SHP77 treated with DMSO at 0.1 percent for 48 hours (cell line): ENCODE measurements around the gene RBM20.
A peak's percentile ranks its signal among the peaks of the same experiment; 100 is the strongest.

Source experiments
- DNase-seq: peaks from one replicate; lab custom pipeline; 2025; lab: John Stamatoyannopoulos, UW

RBM20 gene

DNA sequence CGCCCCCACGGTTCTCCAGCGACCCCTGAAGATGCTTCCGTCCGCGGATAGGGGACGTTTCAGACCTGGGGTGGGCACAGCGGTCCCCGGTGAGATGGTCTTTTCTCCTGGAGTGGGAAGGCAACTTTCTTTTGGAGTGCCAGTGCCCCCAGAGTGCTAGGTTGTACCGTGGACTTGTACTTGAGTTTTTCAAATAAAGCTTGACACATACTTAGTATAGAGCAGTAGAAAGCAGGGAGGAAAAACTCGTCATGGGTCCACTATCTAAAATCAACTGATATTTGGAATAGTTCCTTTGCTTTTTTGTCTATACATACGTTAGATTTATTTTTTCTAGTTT lies 28.4 kb downstream of the RBM20 start:
- DNase-seq: no peak

DNA sequence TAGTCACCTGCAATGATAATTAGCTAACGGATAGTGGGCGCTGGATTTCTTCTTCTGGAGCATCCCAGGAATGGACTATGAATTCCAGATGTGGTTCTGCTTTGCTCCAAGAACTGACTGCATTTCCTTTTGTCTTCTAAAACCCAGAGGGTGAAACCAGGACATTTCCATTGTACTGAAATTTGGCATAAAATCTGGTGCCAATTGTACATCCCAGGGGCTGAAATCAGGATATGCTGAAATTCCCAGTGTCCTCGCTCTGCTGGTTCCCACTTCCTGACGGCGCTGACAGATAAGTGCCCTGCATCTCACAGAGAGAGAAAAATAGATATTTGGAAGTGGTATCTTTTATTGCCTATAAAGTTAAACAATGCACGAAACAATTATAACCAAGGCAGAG lies 31.9 kb downstream of the RBM20 start:
- no peak for DNase-seq

DNA sequence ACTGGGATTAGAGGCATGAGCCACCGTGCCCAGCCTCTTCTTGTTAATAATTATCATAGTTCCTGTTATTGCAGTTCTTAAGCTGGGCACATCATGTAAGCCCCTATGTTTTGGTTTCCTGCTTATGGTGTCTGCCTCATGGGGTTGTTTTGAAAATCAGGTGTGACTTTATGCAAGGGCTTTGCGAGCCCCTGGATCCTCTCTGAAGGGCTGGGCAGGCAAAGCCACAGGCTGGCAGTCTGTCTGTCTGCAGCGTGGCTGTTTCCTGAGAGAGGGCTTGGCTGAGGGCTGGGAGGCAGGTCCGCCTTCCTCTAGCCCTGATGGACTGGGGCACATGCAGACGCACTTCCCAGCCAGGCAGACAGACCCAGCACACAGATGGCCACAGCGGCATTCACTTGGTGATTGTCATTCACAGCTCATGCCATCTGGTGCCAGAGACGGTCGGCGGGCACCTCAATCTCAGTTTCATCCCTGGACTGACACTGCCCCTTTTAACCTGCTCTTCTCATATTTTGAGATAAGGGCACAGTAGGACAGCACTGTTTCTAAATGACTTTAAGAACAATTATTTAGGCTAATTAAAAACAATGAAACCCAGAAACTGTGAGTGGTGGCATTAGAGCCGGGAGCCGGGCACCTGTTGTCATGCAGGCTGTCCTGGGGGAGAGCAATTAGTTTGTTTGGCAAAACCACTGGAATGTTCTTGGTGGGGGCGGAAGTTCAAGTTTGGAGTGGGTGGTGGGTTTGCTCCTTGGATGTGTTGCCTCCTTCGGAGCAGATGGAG lies 35.5 kb downstream of the RBM20 start:
- DNase-seq: peak; percentile 16

DNA sequence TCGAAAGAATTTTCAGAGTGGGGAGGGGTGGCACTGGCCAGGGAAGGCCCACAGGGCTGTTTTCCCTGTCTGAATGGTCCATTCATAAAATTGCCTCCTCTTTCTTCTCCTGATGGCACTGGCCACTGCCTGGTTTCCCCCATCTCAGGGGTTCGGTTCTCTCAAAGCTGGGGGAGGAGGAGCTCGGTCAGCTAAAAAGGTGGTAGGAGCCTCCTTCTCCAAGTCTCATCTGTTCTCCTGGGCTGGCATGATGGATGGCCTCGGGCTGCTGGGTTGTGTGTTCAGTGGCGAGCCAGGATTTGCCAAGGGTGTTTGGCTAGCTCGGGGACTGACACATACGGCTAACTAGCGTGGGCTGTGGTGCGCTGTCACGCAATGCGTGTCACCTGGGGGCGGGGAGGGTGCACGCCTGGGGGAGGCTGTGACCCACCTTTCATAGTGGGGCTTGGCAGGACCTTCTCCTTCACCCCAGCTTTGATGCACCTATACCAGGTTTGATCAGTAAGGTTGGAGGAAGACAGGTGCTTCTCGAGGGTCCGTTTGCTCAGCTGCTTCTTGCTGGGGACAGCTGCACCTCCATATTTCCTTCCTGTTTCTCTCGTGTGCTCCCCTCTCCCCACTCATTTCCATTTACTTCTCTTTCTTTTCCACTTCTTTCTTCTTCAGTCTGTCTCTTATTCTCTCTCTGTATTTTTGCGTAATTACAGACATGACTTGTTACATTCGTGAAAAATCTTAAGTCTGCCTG lies 36.3 kb downstream of the RBM20 start:
- DNase-seq: peak; percentile 64

DNA sequence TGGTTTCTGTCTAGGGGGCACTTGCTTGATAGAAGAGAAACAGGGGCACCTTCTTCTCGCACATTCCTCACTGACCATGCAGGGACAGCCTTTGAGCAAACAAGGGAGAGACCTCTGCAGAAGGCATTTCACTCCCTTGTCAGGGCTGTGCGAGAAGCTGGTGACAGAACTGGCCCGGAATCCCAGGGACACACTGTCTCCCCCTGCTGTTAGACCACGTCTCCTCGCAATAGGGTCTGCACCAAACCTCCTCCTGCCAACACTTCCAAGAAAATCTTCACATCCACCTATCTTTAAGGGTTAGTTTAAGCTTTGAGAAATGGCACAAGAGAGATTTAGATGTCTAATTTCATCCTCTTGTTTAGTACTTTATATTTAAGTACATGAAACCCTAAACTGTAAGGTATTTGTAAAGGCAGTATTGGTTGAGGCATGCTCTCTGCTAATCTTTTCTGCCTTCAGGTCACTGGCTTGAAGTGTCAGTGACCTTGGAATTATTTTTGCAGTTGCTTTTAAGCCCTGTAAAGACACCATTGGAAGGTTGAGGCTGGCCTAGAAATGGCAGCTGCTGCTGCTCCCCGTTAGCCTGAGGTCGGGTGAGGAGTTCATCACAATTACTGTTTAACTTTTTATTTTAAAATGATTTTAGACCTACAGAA lies 37.0 kb downstream of the RBM20 start:
- DNase-seq: peak; percentile 43

DNA sequence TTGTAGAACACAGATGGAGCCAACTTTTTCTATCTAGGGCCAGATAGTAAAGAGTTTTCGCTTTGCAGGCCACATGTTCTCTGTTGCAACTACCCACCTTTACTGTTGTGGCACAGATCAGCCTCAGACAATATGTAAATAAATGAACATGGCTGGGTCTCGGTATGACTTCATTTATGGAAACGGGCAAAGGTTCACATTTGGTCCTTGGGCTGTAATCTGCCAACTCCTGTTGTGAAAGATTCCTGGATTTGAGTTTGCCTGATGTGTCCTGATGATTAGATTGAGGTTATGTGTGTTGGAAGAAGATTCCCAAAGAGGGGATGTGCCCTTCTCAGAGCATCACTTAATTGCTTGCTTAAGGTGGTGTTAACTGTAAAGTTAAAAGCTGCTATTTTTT lies 38.2 kb downstream of the RBM20 start:
- DNase-seq: no peak

DNA sequence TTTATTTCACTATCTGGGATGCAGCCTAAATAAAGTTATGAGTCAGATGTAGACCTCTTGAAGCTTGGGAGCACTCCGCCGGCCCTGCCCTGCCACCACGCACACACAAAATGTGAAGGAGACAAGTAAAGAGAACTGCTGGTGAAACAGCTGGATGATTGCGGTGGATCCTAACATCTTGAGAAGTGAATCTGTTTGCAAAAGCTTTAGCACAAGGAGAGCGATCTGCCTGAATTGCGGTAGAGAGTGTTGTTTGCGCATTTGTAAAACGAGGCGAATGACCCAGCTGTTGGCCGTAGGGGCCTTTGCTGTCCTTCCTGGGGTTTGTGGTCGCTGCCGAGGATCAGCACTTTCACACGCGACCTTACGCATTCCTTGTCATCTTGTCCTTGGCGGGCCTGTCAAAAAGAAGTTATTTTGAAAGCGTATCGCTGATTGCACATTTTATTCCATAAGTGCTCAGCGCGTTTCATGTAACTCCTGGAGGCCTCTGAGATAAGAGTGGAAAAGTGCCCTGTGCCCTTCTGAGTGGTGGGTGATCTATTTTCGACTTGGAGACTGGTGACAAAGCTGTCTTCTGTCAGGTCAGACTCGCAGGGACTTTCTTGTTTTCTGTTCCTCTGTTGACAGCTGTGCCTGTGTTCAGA lies 40.8 kb downstream of the RBM20 start:
- DNase-seq: no peak

DNA sequence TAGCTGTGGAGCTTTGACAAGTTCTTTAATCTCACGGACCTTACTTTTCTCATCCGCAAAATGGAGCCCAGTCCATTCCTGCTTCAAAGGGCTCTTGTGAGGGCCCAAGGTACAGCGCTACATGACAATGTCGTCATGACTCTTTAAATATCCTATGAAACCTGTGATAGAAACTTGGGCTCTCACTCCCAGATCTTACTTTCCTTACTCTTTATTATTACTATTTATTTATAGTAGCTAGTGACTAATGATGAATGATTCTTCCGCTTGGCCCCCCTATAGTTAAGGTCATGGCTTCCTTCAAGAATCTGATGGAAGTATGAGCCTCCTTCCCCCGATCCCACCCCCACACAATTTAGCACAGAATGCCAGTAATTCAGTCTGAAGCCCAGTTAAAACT lies 41.9 kb downstream of the RBM20 start:
- no peak for DNase-seq

DNA sequence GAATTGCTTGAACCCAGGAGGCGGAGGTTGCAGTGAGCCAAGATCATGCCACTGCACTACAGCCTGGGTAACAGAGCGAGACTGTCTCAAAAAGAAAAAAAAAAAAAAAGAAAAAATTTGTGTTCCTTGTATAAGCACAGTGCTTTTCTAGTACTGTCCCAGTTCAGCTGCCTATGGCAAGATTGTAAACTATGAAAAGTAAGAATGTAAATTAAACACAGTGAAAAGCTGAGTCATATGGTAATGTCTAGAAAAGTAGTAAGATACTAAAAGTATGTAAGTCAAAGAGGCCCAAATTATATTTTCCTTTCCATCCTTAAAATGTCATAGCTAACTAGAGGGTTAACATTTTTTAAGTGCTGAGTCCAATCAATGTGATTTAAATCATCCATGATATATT lies 42.8 kb downstream of the RBM20 start:
- DNase-seq: no peak

DNA sequence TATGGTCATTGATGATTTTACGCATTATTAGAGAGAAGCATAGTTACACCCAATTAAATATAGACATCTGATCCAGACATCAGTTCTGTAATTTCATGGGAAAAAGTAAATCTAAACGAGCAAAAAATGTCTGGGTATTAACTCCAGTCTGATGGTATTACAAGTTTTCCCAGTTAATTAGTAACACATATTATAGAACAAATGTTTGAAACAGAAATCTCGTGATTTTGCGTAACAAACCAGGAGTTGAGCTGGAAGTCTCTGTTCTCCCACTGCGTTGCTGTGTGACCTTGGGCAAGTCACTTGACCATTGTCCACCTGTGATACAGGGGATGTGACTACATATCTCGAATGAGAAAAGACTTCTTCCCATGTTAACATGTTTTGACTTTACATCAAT lies 43.3 kb downstream of the RBM20 start:
- DNase-seq: no peak

DNA sequence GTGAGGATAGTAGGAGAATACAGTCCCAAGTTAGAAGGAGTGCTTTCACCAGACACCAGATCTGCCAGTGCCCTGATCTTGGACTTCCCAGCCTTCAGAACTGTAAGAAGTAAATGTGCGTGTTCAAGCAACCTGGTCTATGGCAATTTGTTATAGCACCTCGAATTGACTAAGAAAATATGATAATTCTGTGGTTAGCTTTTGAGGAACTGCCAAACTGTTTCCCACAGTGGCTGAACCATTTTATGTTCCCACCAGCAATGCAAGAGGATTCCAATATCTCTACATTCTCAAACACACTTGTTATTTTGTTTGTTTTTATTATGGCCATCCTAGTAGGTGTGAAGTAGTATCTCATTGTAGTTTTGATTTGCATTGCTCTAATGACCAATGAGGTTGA lies 47.0 kb downstream of the RBM20 start:
- no peak for DNase-seq

DNA sequence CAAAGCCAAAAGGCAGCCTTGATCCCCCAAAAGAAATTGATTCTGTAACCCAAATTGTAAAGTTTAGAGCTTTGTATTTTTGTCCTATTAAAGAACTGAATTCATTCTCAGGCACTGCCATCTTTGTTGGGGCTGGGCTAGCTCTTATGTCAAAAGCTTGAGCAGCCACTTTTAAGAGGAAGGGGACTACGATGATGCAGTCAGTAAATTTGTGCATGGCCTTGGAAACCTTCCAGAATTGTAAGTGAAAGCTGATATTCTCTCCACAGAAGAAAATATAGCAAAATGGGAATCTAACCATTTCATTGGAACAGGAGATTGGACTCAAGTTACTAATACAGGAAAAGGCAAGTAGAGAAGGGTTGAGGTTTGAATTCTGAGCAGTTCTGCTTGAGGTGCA lies 50.1 kb downstream of the RBM20 start:
- DNase-seq: no peak

DNA sequence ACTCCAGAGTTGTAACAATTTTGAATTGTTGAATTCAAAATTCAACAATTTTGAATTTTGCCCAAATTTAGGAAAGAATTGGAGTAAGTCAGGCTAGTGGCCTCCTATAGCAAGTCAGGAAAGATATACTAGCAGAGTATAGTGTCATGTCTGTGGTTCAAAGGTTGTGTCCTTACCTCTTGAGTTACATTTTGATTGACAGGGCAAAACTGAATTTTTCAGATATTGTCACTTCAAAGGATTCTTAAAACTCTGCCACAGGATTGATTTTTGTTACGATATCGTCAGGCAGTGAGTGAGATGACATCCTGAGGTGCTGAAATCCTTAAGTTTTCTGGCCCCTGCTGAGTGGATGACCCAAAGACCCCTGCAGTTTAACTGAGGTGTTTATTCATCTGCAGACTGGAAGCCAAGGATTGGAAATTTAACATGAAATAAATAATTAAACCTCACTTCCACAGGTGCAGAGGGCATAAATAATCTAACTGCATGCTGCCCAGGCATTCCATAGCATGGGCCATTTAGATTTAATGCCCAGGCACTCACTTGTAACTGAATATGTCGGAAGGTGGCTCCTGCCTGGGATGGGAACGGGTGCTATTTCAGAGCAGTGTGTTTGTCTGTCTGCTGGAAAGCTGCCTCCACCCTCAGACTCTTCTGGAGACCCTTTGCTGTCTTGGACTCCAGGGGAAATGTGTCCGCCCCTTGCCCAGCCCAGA lies 50.8 kb downstream of the RBM20 start:
- no peak for DNase-seq

DNA sequence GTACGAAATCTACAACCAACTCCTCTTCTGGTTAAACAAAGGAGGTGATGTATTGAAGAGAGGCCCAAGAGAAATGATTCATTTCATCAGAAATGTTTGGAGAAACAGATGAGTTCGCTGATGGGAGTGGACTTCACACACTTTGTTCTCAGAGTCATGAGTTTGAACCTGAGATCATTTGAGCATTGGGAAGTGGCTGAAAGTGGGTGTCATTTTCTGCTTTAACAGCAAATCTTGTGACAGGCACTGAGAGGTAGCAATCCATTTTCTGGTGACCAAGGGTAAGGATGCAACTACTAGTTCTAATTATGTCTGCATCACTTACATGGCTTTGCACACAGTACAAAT lies 51.4 kb downstream of the RBM20 start:
- DNase-seq: no peak

DNA sequence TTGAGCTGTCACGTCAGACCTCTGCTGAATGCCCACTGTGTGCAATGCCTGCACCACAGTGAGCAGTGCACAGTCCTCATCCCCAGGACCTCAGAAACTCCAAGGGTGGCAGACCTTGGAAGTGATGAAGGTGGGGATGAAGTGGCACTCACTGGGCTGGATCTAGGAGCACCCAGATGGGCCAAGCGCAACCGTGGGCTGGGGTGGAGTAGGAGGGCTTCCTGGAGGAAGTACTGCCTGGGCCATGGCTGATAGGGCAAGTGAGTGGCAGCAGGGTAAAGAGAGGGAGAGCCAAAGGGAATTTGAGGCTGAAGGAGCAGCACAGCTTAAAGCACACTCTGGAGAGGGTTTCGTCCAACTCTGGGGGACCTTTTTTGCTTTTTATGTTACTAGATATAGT lies 52.3 kb downstream of the RBM20 start:
- no peak for DNase-seq

DNA sequence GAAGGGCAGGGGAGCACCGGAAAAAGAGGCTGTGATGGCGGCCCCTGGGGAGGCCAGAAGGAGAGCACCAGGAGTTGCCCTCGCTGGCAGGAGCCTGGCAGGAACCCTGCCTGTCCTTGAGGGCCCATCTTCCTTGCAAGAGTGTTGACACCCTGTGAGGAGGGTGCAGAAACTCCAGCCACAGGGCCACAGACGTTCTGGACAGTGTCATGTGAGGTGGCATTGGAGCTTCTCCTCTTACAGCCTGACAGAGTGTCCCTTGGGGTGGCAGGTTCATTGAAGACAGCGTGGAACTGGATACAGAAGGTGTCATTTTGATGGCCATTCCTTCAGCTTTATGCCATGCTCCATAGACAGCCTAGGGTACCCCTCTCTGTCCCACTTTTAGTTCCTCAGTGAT lies 54.2 kb downstream of the RBM20 start:
- DNase-seq: no peak

DNA sequence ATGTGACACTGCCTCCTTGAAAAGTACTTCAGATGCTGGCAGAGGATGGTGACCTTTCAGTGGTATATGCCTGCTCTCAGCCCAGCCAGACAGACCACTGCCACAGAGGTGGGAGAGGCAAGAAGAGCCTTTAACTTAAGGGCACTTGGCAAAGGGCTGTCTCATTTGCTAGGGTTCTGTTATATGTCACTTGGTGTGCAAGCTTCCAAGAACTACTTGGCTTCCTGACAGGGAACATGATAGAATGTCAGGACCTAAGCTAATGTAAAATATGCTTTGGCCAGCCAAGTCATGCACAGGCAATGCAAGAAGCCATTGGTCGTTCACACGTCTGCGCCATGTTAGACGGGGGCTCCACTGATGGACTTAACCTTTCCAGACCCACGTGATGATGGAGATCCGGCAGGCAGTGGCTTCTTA lies 54.7 kb downstream of the RBM20 start:
- no peak for DNase-seq

DNA sequence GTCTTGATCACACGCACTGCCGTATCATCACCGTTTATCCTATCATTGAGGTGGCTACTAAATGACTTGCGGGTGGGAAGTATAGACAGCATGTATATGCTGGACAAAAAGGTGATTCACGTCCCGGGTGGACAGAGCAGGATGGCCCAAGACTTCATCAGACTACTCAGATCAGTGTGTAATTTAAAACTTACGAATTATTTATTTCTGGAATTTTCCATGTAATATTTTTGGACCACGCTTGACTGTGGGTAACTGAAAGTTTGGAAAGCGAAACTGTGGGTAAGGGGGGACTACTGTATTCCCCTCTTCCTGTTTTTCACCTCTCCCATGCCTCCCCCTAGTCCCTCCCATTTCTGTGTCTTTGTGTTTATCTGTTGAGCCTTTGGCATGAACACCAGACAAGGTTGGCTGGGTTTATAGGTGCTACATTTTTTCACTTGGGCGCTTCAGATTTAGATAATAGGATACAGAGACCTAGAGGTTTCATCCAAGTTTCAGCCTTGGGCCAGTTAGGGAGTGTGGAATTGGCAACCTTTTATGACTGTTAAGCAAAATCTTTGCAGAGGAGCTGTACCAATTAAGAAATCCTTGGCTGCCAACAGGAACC lies 55.8 kb downstream of the RBM20 start:
- DNase-seq: no peak

DNA sequence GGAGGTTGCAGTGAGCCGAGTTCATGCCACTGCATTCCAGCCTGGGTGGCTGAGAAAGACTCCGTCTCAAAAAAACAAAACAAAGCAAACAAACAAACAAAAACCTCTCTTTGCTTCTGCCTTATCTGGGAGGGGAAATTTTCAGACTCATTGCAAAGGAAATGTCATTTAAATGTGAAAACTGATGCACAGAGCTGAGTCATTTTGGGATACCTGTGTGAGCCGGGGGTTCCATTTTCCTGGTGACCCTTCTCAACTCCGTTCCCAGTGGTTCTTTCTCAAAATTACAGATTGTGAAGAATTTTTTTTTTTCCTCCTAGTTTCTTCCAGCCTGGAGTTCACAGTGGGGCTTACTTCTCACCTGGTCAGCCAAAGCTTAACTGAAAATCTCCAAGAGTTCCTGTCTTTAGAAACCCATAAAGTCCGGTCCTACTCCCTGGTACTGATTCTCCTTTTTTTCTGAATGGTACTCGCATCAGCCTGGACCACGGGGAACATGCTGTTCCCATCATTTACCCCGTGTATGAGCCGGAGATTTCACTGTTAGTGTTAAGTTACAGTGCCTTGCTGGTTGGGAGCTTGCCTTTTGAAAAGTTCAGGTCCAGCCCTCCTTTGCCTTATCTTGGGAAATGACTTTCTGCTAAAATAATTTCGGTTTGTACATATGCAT lies 56.9 kb downstream of the RBM20 start:
- no peak for DNase-seq

DNA sequence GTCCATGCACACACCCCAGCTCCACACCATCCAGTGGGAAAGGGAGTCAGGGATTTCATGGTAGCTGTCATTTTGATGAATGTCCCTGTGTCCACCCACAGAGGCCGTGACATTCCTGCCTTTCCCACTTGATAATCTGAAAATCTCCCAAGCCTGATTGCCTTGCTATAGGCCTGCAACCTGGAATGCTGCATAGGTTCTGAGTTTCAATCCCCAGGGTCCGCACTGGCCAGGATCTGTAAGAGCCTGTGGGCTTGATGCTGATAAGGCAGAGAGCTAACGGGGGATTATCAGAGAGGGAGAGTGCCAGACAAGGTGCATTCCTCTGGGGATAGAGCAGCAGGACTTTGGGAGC lies 57.5 kb downstream of the RBM20 start:
- DNase-seq: no peak

DNA sequence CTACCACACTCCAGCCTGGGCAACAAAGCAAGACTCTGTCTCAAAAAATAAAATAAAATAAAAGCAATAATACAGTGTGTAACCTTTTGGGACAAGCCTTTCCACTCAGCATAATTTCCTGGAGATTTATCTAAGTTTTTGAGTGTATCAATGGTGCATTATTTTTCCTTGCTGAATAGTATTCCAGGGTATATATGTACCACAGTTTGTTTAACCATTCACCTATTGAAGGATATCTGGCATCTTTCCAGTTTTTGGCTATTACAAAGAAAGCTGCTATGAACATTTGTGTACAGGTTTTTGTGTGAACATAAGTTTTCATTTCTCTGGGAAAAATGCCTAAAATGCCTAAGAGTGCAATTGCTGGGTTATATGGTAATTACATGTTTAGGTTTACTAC lies 59.9 kb downstream of the RBM20 start:
- no peak for DNase-seq
